Bone marrow (tissue), 2 donors: ENCODE measurements around the gene ECI1.

Experiments
- DNase-seq, 2 donors: peaks; one replicate each; lab custom pipeline; 2025; lab: John Stamatoyannopoulos, UW

Gene ECI1

DNA sequence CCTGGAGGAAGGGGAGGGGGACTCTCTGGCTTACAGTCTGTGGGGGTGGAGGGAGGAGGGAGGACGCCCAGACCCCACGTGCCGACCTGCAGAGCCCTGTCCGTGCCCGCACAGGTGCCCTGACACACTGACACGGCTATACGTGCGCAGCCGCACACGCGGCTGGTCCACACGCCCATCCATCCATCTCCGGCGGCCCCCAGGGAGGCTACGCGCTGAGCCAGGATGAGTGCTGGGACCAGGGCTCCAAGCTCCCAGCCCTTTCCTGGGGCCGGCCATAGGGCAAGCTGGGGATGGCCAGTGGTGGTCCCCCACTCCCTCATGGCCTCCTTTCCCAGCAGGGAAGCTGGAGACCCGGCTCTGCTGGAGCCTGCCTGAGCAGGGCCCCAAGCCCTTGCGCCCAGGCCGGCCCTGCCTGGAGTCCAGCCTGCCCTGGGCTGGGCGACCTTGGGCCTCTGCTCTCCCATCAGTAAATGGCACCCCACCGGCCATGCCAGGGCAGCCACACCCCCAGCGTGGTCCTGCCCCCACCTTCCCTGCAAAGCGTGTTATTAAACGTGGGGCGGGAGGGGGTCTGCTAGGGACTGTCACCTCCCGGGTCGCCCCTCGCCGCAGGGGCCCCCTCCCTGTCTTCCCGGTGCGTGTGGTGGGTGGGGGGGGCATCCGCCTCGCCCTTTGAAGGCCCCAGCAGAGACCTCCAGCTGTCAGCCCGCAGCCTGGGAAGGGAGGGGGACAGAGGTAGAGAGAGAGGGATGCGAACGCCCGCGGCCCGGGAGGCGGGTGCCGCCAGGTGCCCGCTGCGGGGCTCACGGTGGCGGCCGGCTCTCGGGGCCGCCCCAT is 55.8 kb downstream of the ECI1 start:
- no peak for DNase-seq

DNA sequence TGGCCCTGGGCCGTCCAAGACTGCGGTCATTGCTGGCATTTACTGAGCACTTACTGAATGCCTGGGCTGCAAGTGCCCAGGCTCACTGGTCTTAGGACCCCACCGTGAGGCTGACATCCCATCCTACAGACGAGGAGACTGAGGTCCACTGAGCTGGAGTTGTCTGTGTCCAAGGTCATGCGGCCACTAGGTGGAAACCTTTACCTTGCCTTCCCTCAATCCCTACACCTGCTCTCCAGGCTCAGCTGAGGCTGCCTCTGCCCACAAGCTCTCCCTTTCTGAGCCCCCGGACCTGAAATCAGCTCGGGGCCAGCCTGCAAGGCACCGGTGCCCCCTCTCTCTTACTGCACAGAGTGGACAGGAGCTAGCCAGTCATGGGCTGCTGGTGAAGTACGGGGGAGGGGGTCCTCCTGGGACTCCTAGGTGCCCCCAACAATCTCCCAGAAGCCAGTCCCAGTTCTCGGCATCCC is 56.5 kb downstream of the ECI1 start:
- DNase-seq = no peak

DNA sequence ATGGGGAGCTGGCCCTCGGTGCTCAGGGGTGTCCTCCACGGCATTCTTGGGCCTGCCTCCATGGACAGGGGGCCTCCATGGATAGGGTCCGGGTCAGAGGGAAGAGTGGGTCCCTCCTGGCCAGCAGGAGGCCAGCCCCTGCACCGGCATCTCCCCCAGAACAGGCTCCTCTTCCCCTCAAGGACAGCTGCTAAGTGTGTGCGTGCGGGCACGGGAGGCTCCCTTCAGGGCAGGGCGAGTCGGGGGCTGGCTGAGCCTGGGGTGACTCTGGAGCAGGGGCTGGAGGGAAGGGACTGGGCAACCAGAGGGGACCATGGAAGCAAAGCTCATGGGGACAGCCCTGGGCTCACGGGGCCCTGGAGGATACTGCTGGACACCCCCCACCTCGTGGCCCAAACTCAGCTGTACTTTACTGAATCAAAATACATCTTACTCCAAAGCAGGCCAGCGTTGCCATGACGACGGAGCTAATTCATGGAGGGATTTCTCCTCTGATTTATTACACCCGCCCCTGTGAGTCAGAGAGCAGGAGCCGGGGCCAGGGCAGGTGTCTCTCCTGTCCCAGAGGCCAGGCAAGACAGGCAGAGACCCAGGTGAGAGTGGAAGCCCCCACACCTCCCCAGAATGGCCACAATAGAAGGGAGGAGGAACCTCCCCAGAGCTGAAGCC is 57.1 kb downstream of the ECI1 start:
- DNase-seq = no peak

DNA sequence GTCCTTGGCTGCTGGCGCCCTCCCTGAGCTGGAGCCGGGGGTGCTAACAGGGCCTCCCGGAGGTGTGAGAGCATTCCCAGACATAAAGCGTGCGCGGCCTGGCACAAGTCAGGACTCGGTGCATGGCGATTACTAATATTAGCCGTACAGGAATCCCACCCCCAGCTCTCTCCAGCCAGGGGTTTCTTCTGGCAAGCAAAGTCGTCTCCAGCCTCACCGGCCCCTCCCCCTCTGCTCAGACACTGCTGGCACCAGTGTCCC is 60.0 kb downstream of the ECI1 start:
- DNase-seq = no peak

DNA sequence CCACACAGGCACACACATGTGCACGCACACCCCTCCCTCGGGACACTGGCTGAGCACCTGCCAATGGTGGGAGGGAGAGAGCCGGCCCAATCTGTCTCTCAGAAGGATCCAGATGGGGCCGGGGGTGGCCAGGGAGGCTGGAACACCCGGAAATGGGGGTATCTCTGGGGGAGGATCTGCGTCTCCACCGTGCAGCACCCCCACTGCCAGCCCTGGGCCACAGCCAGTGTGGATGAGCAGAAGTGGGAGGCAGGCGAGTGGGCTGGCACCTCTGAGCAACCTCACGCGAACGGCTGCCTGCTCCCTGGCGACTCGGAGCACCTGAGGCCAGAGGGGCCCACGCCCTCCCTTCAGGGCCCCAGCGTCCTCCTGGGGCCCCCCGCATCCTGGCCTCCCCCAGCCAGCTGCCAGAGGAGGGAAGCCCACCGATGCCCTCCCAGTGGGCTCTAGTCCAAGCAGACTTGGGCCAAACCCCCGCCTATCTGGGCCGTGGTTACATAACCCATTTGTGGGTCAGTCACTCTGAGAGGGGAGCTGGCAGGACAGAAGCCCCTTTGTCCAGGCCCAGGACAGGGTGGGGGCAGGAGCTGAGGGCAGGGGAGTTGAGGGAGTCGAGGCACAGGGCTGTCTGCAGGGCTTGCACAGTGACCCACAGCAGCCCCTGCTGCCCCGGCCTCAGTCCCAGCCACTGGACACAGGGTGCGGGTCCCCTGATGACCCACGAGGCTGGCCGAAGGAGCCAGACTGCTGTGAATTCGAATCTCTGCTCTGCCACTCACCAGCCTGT is 60.5 kb downstream of the ECI1 start:
- no peak for DNase-seq

DNA sequence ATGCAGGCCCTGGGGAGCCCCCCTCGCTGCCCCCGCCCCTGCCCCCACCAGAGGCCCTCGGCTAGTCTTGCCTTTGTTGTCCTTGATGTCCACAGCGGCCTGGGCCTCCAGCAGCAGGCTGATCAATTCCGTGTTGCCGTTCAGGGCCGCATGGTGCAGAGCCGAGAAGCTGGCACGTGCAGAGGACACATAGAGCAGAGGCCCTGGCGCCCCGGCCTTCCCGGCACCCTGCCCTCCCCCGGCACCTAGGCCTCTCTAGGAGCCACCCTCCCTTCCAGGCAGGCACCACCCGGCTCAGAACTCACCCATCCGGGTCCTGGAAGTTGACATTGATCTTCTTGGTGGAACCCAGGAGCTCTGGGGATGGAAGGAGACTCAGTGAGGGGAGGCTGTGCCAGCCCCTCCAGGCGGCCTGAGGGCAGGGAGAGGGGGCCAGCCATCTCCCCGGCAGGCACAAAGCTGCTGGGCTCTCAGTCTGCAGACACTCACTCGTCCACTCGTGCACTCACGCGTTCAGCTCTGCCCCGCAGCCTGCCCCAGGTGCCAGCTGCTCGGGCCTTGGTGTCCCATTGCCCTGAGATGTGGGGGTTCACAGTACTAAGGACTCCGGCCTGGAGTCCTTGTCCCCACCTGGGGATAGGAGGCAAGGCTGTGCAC is 61.3 kb downstream of the ECI1 start:
- no peak for DNase-seq
